GM23338 (cell line): ENCODE results near the gene WDR77. TPM values are rescaled to one million over a fixed set of nuclear protein-coding genes. Genes with fewer than 3 reads are reported as not detected.

Source experiments
- ATAC-seq: fragments of 200-7000 bp; cut with Tn5 transposase; 3 replicates; pipeline ENCODE4 v1.9.1; 2020
- DNase-seq: peaks from one replicate; pipeline ENCODE4 v3.0.0-alpha.2; 2015; ENCODE audit warnings: low spot score
- H2AFZ ChIP-seq: fragments of 200-600 bp; sonication (generic); 2 replicates; pipeline ENCODE4 v1.8.0; 2016; ENCODE audit warnings: antibody characterized with exemption, mild to moderate bottlenecking, moderate library complexity
- H3F3A ChIP-seq: fragments of 200-600 bp; sonication (generic); replicated peaks from 2 replicates; pipeline ENCODE4 v1.8.0; 2017; ENCODE audit warnings: antibody characterized with exemption, mixed run types, low read depth
- H3K27ac ChIP-seq: fragments of 200-600 bp; sonication (generic); 2 replicates; pipeline ENCODE4 v1.6.1; 2016; ENCODE audit warnings: low read depth
- H3K27me3 ChIP-seq: fragments of 200-600 bp; sonication (generic); 2 replicates; pipeline ENCODE4 v1.8.0; 2016; ENCODE audit warnings: mild to moderate bottlenecking, mixed run types, moderate library complexity; ENCODE audit not compliant: insufficient read depth
- H3K36me3 ChIP-seq: fragments of 200-600 bp; sonication (generic); 2 replicates; pipeline ENCODE4 v1.8.0; 2016; ENCODE audit warnings: mild to moderate bottlenecking; ENCODE audit not compliant: insufficient read depth
- H3K4me1 ChIP-seq: fragments of 200-600 bp; sonication (generic); 2 replicates; pipeline ENCODE4 v1.8.0; 2016; ENCODE audit warnings: mild to moderate bottlenecking, moderate library complexity; ENCODE audit not compliant: insufficient read depth
- H3K4me2 ChIP-seq: fragments of 200-600 bp; sonication (generic); 2 replicates; pipeline ENCODE4 v1.7.1; 2017; ENCODE audit warnings: mixed run types
- H3K4me3 ChIP-seq: fragments of 200-600 bp; sonication (generic); 2 replicates; pipeline ENCODE4 v1.6.1; 2016; ENCODE audit warnings: mixed run types
- H3K79me2 ChIP-seq: fragments of 200-600 bp; sonication (generic); replicated peaks from 2 replicates; pipeline ENCODE4 v1.8.0; 2017; ENCODE audit warnings: mild to moderate bottlenecking; ENCODE audit not compliant: insufficient read depth
- H3K9me2 ChIP-seq: fragments of 200-600 bp; sonication (generic); 2 replicates; pipeline ENCODE4 v1.8.0; 2017; ENCODE audit not compliant: insufficient read depth
- H4K20me1 ChIP-seq: fragments of 200-600 bp; sonication (generic); replicated peaks from 2 replicates; pipeline ENCODE4 v1.8.0; 2017; ENCODE audit warnings: mild to moderate bottlenecking; ENCODE audit not compliant: insufficient read depth
- H3K27ac Mint-ChIP-seq: 2 replicates; pipeline ENCODE4 v1.8.0; 2020; ENCODE audit warnings: inconsistent platforms, mild to moderate bottlenecking, moderate library complexity, mixed read lengths
- H3K27me3 Mint-ChIP-seq: 3 replicates; pipeline ENCODE4 v1.8.0; 2022; ENCODE audit warnings: low read depth, mild to moderate bottlenecking, moderate library complexity, mixed read lengths, inconsistent platforms; ENCODE audit not compliant: insufficient read depth, poor library complexity
- H3K36me3 Mint-ChIP-seq: 3 replicates; pipeline ENCODE4 v1.8.0; 2021; ENCODE audit warnings: low read depth, mild to moderate bottlenecking, inconsistent platforms, moderate library complexity, mixed read lengths
- H3K4me1 Mint-ChIP-seq: 3 replicates; pipeline ENCODE4 v1.8.0; 2020; ENCODE audit warnings: mild to moderate bottlenecking, inconsistent platforms, mixed read lengths
- H3K4me3 Mint-ChIP-seq: 3 replicates; pipeline ENCODE4 v1.8.0; 2021; ENCODE audit warnings: moderate library complexity, mild to moderate bottlenecking, inconsistent platforms, mixed read lengths
- H3K9me3 Mint-ChIP-seq: 3 replicates; pipeline ENCODE4 v1.8.0; 2020; ENCODE audit warnings: moderate library complexity, mild to moderate bottlenecking, inconsistent platforms, mixed read lengths
- CREB1 ChIP-seq: fragments of 250-450 bp; sonication (Bioruptor Pico); IDR thresholded peaks from 2 replicates; pipeline ENCODE4 v1.5.0; 2020; ENCODE audit warnings: low read depth, mild to moderate bottlenecking, moderate library complexity
- EZH2 ChIP-seq: fragments of 200-600 bp; sonication (generic); IDR thresholded peaks from one replicate; pipeline ENCODE4 v1.8.0; 2017; ENCODE audit warnings: antibody characterized with exemption, mild to moderate bottlenecking, low read depth; ENCODE audit not compliant: unreplicated experiment
- EZH2phosphoT487 ChIP-seq: fragments of 200-600 bp; sonication (generic); IDR thresholded peaks from one replicate; pipeline ENCODE4 v1.8.1; 2018; ENCODE audit warnings: antibody characterized with exemption; ENCODE audit not compliant: unreplicated experiment
- NANOG ChIP-seq: IDR thresholded peaks from 2 replicates; pipeline ENCODE4 v1.6.1; 2016; ENCODE audit warnings: antibody characterized with exemption, borderline replicate concordance
- polyA plus RNA-seq: library from polyadenylated mRNA; unstranded; fragments of >200 nt; fragmentation: Nextera tagmentation; extraction: Ambion mirVana; gene quantifications from 2 replicates; pipeline ENCODE4 v1.2.1, GENCODE V29; 2016
- total RNA-seq: library from RNA; depleted of rRNA; stranded (reverse); fragments of >200 nt; shearing (Covaris generic); gene quantifications from 2 replicates; pipeline ENCODE4 v1.2.3, GENCODE V29; 2014
- TF ChIP-seq, protein P1 (sequence below): fragments of 250-450 bp; sonication (Bioruptor Pico); IDR thresholded peaks from 2 replicates; pipeline ENCODE4 v1.5.0; 2020; ENCODE audit warnings: mild to moderate bottlenecking, moderate library complexity
- TF ChIP-seq, protein P2 (sequence below): IDR thresholded peaks from 2 replicates; pipeline ENCODE4 v1.6.1; 2016; ENCODE audit warnings: antibody characterized with exemption
- TF ChIP-seq, protein P3 (sequence below), 2 experiments: fragments of 200-600 bp in 1 of 2; sonication (generic) in 1 of 2; conservative IDR thresholded peaks; 2 replicates each; pipeline versions ENCODE4 v1.5.1 to v1.6.1; 2016 to 2017; ENCODE audit warnings: antibody characterized with exemption in 2 of 2, low read depth in 2 of 2, mild to moderate bottlenecking in 2 of 2, moderate library complexity in 1 of 2

Gene WDR77
- total and polyA plus RNA-seq, 2 experiments from 2014 or later = 85.9 to 111 TPM

DNA sequence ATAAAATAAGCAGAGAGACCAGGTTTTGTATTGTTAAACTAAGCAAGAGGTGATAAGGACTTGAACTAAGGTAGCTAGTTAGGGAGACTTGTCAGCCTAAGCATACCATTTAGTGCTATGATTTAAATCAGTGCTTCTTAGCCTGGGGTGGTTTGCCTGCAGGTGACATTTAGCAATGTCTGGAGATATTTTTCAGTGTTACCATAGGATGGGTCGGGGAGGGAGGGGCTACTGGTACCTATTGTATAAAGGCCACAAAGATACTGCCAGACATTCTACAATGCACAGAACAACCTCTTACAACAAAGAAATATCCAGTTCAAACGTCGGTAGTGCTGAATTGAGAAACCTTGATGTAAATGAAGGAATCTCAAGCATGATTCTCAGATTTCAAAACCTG is 3.5 kb upstream of the WDR77 start (continued):
- TF ChIP-seq, protein P1, sequence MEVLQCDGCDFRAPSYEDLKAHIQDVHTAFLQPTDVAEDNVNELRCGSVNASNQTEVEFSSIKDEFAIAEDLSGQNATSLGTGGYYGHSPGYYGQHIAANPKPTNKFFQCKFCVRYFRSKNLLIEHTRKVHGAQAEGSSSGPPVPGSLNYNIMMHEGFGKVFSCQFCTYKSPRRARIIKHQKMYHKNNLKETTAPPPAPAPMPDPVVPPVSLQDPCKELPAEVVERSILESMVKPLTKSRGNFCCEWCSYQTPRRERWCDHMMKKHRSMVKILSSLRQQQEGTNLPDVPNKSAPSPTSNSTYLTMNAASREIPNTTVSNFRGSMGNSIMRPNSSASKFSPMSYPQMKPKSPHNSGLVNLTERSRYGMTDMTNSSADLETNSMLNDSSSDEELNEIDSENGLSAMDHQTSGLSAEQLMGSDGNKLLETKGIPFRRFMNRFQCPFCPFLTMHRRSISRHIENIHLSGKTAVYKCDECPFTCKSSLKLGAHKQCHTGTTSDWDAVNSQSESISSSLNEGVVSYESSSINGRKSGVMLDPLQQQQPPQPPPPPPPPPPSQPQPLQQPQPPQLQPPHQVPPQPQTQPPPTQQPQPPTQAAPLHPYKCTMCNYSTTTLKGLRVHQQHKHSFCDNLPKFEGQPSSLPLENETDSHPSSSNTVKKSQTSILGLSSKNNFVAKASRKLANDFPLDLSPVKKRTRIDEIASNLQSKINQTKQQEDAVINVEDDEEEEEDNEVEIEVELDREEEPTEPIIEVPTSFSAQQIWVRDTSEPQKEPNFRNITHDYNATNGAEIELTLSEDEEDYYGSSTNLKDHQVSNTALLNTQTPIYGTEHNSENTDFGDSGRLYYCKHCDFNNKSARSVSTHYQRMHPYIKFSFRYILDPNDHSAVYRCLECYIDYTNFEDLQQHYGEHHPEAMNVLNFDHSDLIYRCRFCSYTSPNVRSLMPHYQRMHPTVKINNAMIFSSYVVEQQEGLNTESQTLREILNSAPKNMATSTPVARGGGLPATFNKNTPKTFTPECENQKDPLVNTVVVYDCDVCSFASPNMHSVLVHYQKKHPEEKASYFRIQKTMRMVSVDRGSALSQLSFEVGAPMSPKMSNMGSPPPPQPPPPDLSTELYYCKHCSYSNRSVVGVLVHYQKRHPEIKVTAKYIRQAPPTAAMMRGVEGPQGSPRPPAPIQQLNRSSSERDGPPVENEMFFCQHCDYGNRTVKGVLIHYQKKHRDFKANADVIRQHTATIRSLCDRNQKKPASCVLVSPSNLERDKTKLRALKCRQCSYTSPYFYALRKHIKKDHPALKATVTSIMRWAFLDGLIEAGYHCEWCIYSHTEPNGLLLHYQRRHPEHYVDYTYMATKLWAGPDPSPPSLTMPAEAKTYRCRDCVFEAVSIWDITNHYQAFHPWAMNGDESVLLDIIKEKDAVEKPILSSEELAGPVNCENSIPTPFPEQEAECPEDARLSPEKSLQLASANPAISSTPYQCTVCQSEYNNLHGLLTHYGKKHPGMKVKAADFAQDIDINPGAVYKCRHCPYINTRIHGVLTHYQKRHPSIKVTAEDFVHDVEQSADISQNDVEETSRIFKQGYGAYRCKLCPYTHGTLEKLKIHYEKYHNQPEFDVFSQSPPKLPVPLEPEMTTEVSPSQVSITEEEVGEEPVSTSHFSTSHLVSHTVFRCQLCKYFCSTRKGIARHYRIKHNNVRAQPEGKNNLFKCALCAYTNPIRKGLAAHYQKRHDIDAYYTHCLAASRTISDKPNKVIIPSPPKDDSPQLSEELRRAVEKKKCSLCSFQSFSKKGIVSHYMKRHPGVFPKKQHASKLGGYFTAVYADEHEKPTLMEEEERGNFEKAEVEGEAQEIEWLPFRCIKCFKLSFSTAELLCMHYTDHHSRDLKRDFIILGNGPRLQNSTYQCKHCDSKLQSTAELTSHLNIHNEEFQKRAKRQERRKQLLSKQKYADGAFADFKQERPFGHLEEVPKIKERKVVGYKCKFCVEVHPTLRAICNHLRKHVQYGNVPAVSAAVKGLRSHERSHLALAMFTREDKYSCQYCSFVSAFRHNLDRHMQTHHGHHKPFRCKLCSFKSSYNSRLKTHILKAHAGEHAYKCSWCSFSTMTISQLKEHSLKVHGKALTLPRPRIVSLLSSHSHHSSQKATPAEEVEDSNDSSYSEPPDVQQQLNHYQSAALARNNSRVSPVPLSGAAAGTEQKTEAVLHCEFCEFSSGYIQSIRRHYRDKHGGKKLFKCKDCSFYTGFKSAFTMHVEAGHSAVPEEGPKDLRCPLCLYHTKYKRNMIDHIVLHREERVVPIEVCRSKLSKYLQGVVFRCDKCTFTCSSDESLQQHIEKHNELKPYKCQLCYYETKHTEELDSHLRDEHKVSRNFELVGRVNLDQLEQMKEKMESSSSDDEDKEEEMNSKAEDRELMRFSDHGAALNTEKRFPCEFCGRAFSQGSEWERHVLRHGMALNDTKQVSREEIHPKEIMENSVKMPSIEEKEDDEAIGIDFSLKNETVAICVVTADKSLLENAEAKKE (CRISPR knock-in tag) = no peak
- TF ChIP-seq NANOG (no peak), EZH2 (no peak)

DNA sequence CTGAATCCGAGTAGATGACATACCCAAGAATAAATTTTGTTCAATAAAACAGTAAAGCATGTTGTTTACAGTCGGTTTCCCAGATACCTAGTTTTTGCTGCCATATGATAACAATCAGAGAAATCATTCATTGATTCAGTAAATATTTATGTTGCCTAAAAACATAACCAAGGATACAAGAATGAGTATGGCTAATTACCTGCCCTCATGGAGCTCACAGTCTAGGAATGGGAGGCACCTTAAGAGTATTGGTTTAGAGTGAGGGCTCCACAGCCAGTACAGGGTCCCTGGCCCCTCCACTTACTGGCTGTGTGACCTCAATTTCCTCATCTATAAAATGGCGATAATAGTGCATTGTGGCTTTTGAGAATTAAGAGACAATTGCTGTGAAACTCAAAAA is 1.1 kb upstream of the WDR77 start:
- no peak overlapping the region for H2AFZ ChIP-seq
- Mint-ChIP-seq H3K27ac (peak overlapping the region; percentile 98), H3K4me1 (peaks cover 18% of the 10 kb centered on the region), H3K27me3 (peaks cover 9% of the 10 kb centered on the region), H3K36me3 (peaks cover 42% of the 10 kb centered on the region), H3K4me3 (peak overlapping the region; percentile 100), H3K9me3 (no peaks in the 10 kb centered on the region)
- H3K4me1 ChIP-seq = peaks cover 7% of the 10 kb centered on the region; the same call in 1 of the 2 replicates
- peak overlapping the region; percentile 71 for H3K4me3 ChIP-seq
- peak overlapping the region; percentile 29 for H3K27ac ChIP-seq
- H3K9me2 ChIP-seq = no peaks in the 10 kb centered on the region
- peaks cover 10% of the 10 kb centered on the region for H3K36me3 ChIP-seq
- peaks cover 16% of the 10 kb centered on the region for H4K20me1 ChIP-seq
- peaks cover 76% of the 10 kb centered on the region for H3K79me2 ChIP-seq
- no peaks in the 10 kb centered on the region for H3F3A ChIP-seq
- DNase-seq (no peak), ATAC-seq (no peak)
- no peaks in the 10 kb centered on the region for H3K27me3 ChIP-seq
- H3K4me2 ChIP-seq = peak overlapping the region; percentile 100
- no peak for TF ChIP-seq EZH2
- TF ChIP-seq CREB1 (CRISPR knock-in tag) = no peak
- no peak for TF ChIP-seq EZH2phosphoT487
- TF ChIP-seq, protein P2, sequence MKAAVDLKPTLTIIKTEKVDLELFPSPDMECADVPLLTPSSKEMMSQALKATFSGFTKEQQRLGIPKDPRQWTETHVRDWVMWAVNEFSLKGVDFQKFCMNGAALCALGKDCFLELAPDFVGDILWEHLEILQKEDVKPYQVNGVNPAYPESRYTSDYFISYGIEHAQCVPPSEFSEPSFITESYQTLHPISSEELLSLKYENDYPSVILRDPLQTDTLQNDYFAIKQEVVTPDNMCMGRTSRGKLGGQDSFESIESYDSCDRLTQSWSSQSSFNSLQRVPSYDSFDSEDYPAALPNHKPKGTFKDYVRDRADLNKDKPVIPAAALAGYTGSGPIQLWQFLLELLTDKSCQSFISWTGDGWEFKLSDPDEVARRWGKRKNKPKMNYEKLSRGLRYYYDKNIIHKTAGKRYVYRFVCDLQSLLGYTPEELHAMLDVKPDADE = no peak
- TF ChIP-seq, protein P3, sequence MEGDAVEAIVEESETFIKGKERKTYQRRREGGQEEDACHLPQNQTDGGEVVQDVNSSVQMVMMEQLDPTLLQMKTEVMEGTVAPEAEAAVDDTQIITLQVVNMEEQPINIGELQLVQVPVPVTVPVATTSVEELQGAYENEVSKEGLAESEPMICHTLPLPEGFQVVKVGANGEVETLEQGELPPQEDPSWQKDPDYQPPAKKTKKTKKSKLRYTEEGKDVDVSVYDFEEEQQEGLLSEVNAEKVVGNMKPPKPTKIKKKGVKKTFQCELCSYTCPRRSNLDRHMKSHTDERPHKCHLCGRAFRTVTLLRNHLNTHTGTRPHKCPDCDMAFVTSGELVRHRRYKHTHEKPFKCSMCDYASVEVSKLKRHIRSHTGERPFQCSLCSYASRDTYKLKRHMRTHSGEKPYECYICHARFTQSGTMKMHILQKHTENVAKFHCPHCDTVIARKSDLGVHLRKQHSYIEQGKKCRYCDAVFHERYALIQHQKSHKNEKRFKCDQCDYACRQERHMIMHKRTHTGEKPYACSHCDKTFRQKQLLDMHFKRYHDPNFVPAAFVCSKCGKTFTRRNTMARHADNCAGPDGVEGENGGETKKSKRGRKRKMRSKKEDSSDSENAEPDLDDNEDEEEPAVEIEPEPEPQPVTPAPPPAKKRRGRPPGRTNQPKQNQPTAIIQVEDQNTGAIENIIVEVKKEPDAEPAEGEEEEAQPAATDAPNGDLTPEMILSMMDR (conservative IDR thresholded peaks at IDR 0.05; ENCODE audit: low read depth in 2 of 2) = no peak
